OCI-LY3 (cell line): ENCODE measurements around the gene LAMB3.

Experiments used
- H2AFZ ChIP-seq: fragments of 200-600, 300-600 bp; shearing (Covaris generic); 2 replicates; pipeline ENCODE4 v1.6.0; 2014; ENCODE audit warnings: antibody characterized with exemption, low read depth, low read length
- H3K27ac ChIP-seq: fragments of 200-600, 300-600 bp; sonication (generic); 2 replicates; pipeline ENCODE4 v1.5.1; 2014; ENCODE audit warnings: mild to moderate bottlenecking, low read length, moderate library complexity, mixed read lengths
- H3K27me3 ChIP-seq: fragments of 200-600, 300-600 bp; sonication (generic); 2 replicates; pipeline ENCODE4 v1.6.1; 2014; ENCODE audit warnings: low read depth, low read length, mixed read lengths
- H3K36me3 ChIP-seq: fragments of 200-600, 300-600 bp; sonication (generic); replicated peaks from 2 replicates; pipeline ENCODE3; 2014; ENCODE audit warnings: low read depth, low read length, mixed read lengths
- H3K4me1 ChIP-seq: fragments of 300-600, 200-600 bp; sonication (generic); 2 replicates; pipeline ENCODE4 v1.6.1; 2014; ENCODE audit warnings: low read length, mixed read lengths
- H3K4me2 ChIP-seq: fragments of 200-600, 300-600 bp; sonication (generic); 2 replicates; pipeline ENCODE4 v1.6.1; 2014; ENCODE audit warnings: low read length, mixed read lengths
- H3K4me3 ChIP-seq: fragments of 300-600, 200-600 bp; sonication (generic); 2 replicates; pipeline ENCODE4 v1.5.1; 2014; ENCODE audit warnings: antibody characterized with exemption, mild to moderate bottlenecking, low read length, moderate library complexity
- H3K79me2 ChIP-seq: fragments of 300-600, 200-600 bp; shearing (Covaris generic); 2 replicates; pipeline ENCODE4 v1.6.1; 2014; ENCODE audit warnings: mild to moderate bottlenecking, low read length, mixed read lengths
- H3K9ac ChIP-seq: fragments of 300-600, 200-600 bp; shearing (Covaris generic); 2 replicates; pipeline ENCODE4 v1.6.0; 2014; ENCODE audit warnings: mild to moderate bottlenecking, low read length, moderate library complexity
- H3K9me3 ChIP-seq: fragments of 200-600, 300-600 bp; shearing (Covaris generic); 2 replicates; pipeline ENCODE4 v1.6.1; 2014; ENCODE audit warnings: low read length, mixed read lengths; ENCODE audit not compliant: insufficient read depth
- H4K20me1 ChIP-seq: fragments of 200-600, 300-600 bp; sonication (generic); 2 replicates; pipeline ENCODE4 v1.6.1; 2016; ENCODE audit warnings: low read length, mixed read lengths; ENCODE audit not compliant: insufficient read depth
- CTCF ChIP-seq: fragments of 200-600, 300-600 bp; sonication (generic); IDR thresholded peaks from 2 replicates; pipeline ENCODE4 v1.5.1; 2014; ENCODE audit warnings: antibody characterized with exemption, low read length, low read depth
- EZH2phosphoT487 ChIP-seq: fragments of 200-600 bp; shearing (Covaris generic); IDR thresholded peaks from 2 replicates; pipeline ENCODE4 v1.6.1; 2018; ENCODE audit warnings: antibody characterized with exemption, mixed run types, low read depth

The LAMB3 gene

DNA sequence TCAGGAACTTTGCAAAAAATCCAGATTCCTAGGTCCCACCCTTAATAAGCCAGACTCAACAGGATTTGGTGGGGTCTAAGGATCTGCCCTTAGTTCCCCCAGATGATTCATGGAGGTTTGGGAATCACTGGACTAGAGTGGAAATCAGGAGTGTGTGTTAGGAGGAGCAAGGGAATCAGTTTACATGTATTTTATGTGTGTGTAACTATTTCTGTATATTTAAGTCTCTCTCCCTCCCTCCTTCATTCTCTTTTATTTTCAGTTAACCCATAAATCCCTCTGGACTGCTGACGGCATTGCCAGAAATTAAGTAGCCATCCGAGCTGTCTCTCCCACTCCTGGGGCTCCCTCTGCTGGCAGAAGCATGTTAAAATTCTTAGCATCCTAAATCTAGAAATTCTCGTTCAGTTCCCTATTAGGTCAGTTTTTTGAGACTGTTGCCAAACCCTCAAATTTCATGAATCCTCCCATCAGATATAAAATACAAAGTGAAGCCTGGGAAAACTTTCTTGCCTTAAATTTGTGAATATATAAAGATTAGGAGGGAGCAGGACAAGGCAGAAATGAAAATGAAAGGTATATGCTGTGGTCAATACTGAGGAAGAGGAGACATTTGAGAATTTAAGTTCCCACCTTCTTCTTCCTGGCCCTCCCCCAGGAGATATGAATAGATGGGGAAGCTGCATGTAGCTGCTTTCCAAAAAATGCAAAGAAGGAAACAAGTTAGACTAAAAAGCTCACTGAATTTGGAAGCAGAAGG, 40.7 kb upstream of the LAMB3 start:
- Histone ChIP-seq H2AFZ (peak overlapping the region; percentile 17; the same call in 1 of the 2 replicates), H3K4me3 (no peak overlapping the region), H3K79me2 (no peaks in the 10 kb centered on the region), H3K4me2 (peak overlapping the region; percentile 35; the same call in 1 of the 2 replicates), H3K9me3 (no peaks in the 10 kb centered on the region), H3K4me1 (peaks cover 4% of the 10 kb centered on the region), H4K20me1 (no peaks in the 10 kb centered on the region), H3K27ac (no peak overlapping the region), H3K9ac (no peak overlapping the region), H3K36me3 (no peaks in the 10 kb centered on the region), H3K27me3 (peaks cover 21% of the 10 kb centered on the region)
- TF ChIP-seq EZH2phosphoT487 (no peak), CTCF (peak; percentile 97)

DNA sequence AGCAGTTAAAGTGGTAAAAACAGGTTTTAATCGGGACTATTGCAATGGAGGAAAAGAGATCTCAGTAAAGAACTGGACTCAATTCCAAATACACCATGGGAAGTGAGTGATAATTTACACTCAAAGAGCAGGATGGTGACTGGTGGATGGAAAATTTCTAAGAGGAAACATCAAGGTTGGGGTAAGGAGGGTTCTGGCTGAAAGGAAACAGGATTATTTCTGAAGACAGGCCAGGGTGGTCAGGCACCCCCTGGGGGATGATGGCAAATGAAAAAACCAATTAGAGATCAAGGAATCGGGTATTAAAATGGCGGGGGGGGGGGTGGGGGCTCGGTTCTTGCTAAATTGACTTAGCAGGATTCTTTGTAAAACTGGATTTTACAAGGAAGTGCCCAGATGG, 40.1 kb upstream of the LAMB3 start:
- H3K4me1 ChIP-seq = peaks cover 4% of the 10 kb centered on the region
- no peaks in the 10 kb centered on the region for H4K20me1 ChIP-seq
- H3K4me2 ChIP-seq = no peak overlapping the region
- no peaks in the 10 kb centered on the region for H3K36me3 ChIP-seq
- no peak overlapping the region for H3K4me3 ChIP-seq
- no peak overlapping the region for H2AFZ ChIP-seq
- TF ChIP-seq CTCF (no peak), EZH2phosphoT487 (no peak)
- H3K9ac ChIP-seq = no peak overlapping the region
- no peaks in the 10 kb centered on the region for H3K79me2 ChIP-seq
- no peak overlapping the region for H3K27ac ChIP-seq
- H3K27me3 ChIP-seq = peaks cover 21% of the 10 kb centered on the region
- no peaks in the 10 kb centered on the region for H3K9me3 ChIP-seq

- H3K4me2 ChIP-seq = no peak overlapping the region
- no peak overlapping the region for H3K4me3 ChIP-seq
- H3K4me1 ChIP-seq = peaks cover 12% of the 10 kb centered on the region
- H3K27ac ChIP-seq = no peak overlapping the region
- H4K20me1 ChIP-seq = no peaks in the 10 kb centered on the region
- TF ChIP-seq CTCF (no peak), EZH2phosphoT487 (no peak)
- H2AFZ ChIP-seq = no peak overlapping the region
- H3K79me2 ChIP-seq = no peaks in the 10 kb centered on the region
- H3K9ac ChIP-seq = no peak overlapping the region
- no peaks in the 10 kb centered on the region for H3K9me3 ChIP-seq
- H3K27me3 ChIP-seq = peaks cover 26% of the 10 kb centered on the region
- H3K36me3 ChIP-seq = no peaks in the 10 kb centered on the region
Measured at GRCh38 chr1:209691237-209691636, 39.0 kb upstream of the LAMB3 start.

- peaks cover 26% of the 10 kb centered on the region for H3K4me1 ChIP-seq
- no peaks in the 10 kb centered on the region for H3K9me3 ChIP-seq
- TF ChIP-seq CTCF = no peak
- TF ChIP-seq EZH2phosphoT487 = no peak
- no peak overlapping the region for H2AFZ ChIP-seq
- no peak overlapping the region for H3K4me3 ChIP-seq
- no peaks in the 10 kb centered on the region for H4K20me1 ChIP-seq
- H3K27ac ChIP-seq = no peak overlapping the region
- H3K79me2 ChIP-seq = no peaks in the 10 kb centered on the region
- H3K36me3 ChIP-seq = no peaks in the 10 kb centered on the region
- no peak overlapping the region for H3K4me2 ChIP-seq
- no peak overlapping the region for H3K9ac ChIP-seq
- H3K27me3 ChIP-seq = peaks cover 19% of the 10 kb centered on the region
Measured at GRCh38 chr1:209689477-209689876, 37.3 kb upstream of the LAMB3 start.
